NCI-H526 (cell line): ENCODE measurements around the gene ZNF549.
"Not testable (repeated sequence)": the region's sequence is repeated elsewhere in the genome, so short reads cannot be mapped to it uniquely, and the experiment has no call there.

ENCODE experiments used
- DNase-seq, 2 experiments: peaks; one replicate each; lab custom pipeline; 2025; lab: John Stamatoyannopoulos, UW

The ZNF549 gene

GRCh38 chr19:57527136-57527881, at the start of gene ZNF549:
Gene ZNF549 (plus strand): TSS chr19:57527356. CDS start chr19:57527574, 218 bp downstream.
- peak; percentile 76 to 91 for DNase-seq

GRCh38 chr19:57487477-57488298, 39.5 kb upstream of the ZNF549 start, which contains the start of gene ZNF419:
Gene ZNF419 (plus strand): TSS chr19:57487750. CDS start chr19:57487951, 201 bp downstream.
- peak; percentile 86 to 97 for DNase-seq

GRCh38 chr19:57488299-57488644, 38.9 kb upstream of the ZNF549 start:
- DNase-seq: not testable (repeated sequence)

GRCh38 chr19:57499332-57499679, 27.9 kb upstream of the ZNF549 start:
- DNase-seq: not testable (repeated sequence)

- DNase-seq: peak; percentile 88 to 98
Measured at GRCh38 chr19:57499680-57500395, 27.3 kb upstream of the ZNF549 start, which contains the start of gene ZNF773. Gene ZNF773 (plus strand): TSS chr19:57499938. CDS start chr19:57500081, 143 bp downstream.

GRCh38 chr19:57500400-57500799, 26.8 kb upstream of the ZNF549 start:
- DNase-seq: not testable (repeated sequence)

- DNase-seq: no peak
Measured at GRCh38 chr19:57506163-57506562, 21.0 kb upstream of the ZNF549 start.

- no peak for DNase-seq
Measured at GRCh38 chr19:57511484-57511883, 15.7 kb upstream of the ZNF549 start.

GRCh38 chr19:57512845-57513244, 14.3 kb upstream of the ZNF549 start:
- DNase-seq: no peak

- no peak for DNase-seq
Measured at GRCh38 chr19:57515255-57515654, 11.9 kb upstream of the ZNF549 start.

GRCh38 chr19:57518021-57518420, 9.1 kb upstream of the ZNF549 start:
- DNase-seq: not testable (repeated sequence)

- DNase-seq: no peak
Measured at GRCh38 chr19:57537953-57538547, 10.9 kb downstream of the ZNF549 start.

GRCh38 chr19:57546513-57546912, 19.4 kb downstream of the ZNF549 start:
- no peak for DNase-seq

GRCh38 chr19:57552432-57552831, 25.3 kb downstream of the ZNF549 start:
- peak in 1 of 2 experiments; percentile 2 for DNase-seq

- DNase-seq: no peak
Measured at GRCh38 chr19:57557659-57558058, 30.5 kb downstream of the ZNF549 start.

- peak in 1 of 2 experiments; percentile 28 for DNase-seq
Measured at GRCh38 chr19:57558525-57558924, 31.4 kb downstream of the ZNF549 start.

- DNase-seq: peak in 1 of 2 experiments; percentile 28
Measured at GRCh38 chr19:57559008-57559403, 31.9 kb downstream of the ZNF549 start.

GRCh38 chr19:57559404-57560025, 32.4 kb downstream of the ZNF549 start, which contains the start of gene ZNF550:
Gene ZNF550 (minus strand): TSS chr19:57559863. CDS start chr19:57559682, 181 bp downstream.
- peak; percentile 42 to 89 for DNase-seq

GRCh38 chr19:57560049-57560491, 32.9 kb downstream of the ZNF549 start:
- DNase-seq: no peak

- no peak for DNase-seq
Measured at GRCh38 chr19:57563547-57563946, 36.4 kb downstream of the ZNF549 start.
